ENCODE measurements around the gene VWA7. TPM values are rescaled to one million over a fixed set of nuclear protein-coding genes. Genes with fewer than 3 reads are reported as not detected.

Gene VWA7
- polyA plus RNA-seq, 2 of the 4 experiments (the other 2 are of a cell fraction): 1.1 TPM

DNA sequence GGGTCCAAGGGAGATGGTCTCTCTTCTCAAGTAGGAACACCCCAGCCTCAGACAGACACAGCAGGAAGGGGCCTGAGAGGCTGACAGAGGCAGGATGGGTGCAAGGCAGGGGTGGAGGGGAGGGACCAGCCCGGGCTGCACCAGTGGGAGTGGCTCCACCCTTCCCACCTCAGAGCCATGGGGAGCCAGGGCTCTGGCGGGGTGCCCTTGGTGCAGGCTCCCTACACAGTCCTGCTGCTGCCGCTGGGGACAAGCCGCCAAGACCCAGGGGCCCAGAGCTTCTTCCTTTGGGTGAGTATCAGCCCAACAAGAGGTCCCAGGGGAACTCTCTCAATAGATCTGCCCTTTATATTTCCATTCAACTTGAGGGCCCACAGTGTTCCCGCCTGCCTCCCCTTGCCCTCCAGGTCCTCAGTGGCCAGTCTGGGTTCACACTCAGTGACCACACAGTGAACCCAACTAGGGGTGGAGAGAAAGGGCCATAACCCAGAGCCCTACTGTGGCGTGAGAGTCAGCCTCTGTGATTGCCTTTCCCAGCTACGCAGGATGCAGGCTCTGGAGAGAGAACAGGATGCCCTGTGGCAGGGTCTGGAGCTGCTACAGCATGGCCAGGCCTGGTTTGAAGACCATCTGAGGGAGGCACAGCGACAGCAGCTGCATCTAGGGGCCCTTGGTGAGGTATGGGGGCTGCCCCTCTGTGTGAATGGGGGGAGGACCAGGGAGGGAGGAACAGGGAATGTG lies 14.1 kb downstream of the VWA7 start:
- DNase-seq (ENCODE audit: low read depth in 1 of 2, low spot score in 1 of 2) (no peak), ATAC-seq (no peak; a peak in 1 of 6 replicates), FAIRE-seq (no peak)
- no peaks in the 10 kb centered on the region for H3K9me3 ChIP-seq
- ChIA-PET CTCF (no interaction called here), POLR2A (no interaction called here)
- H3K4me3 ChIP-seq: no peak overlapping the region
- H3K27ac ChIP-seq: no peak overlapping the region
- TF ChIP-seq HEYL (CRISPR knock-in tag; IDR thresholded peaks at IDR 0.05) (no peak), EP300 (IDR thresholded peaks at IDR 0.05) (no peak), CTCF (IDR thresholded peaks at IDR 0.05) (no peak), RCOR1 (IDR thresholded peaks at IDR 0.05; ENCODE audit: low read depth, low read length) (no peak), HMGXB4 (CRISPR knock-in tag; IDR thresholded peaks at IDR 0.05; ENCODE audit: borderline replicate concordance) (no peak), RFX5 (IDR thresholded peaks at IDR 0.05) (no peak), NFE2L2 (conservative IDR thresholded peaks at IDR 0.05; ENCODE audit: low read length) (no peak)
- WGBS (ENCODE audit: missing lambda C conversion rate): 71% methylated on average over 3 of the region's 8 CpGs
- no peaks in the 10 kb centered on the region for H3K4me1 ChIP-seq
- no peak overlapping the region for H3K4me2 ChIP-seq

DNA sequence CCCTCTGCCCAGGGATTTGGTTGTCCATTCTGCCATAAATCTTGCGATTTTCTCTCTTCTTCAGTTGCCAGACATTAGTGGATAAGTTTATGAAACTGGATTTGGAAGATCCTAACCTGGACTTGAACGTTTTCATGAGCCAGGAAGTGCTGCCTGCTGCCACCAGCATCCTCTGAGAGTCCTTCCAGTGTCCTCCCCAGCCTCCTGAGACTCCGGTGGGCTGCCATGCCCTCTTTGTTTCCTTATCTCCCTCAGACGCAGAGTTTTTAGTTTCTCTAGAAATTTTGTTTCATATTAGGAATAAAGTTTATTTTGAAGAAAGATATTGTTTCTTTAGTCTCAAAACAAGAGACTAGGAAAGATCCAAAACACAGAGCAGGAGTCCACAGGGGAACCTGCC lies 14.8 kb downstream of the VWA7 start, which contains the start of gene SAPCD1:
Gene SAPCD1 (plus strand): TSS at position 301 of the 400 bp plus-strand sequence. CDS start 399 bp downstream, outside the sequence.
- no peak for TF ChIP-seq PHF8 (IDR thresholded peaks at IDR 0.05; ENCODE audit: borderline replicate concordance, low read depth)
- TF ChIP-seq SMC3 (IDR thresholded peaks at IDR 0.05): no peak
- TF ChIP-seq ELK1 (IDR thresholded peaks at IDR 0.05; ENCODE audit: low read depth, low read length): no peak
- ChIA-PET POLR2A (no interaction called here), CTCF (no interaction called here)
- WGBS (ENCODE audit: missing lambda C conversion rate): 74% methylated on average over 4 of the region's 4 CpGs
- ATAC-seq (no peak), FAIRE-seq (no peak), DNase-seq (ENCODE audit: low read depth in 1 of 2, low spot score in 1 of 2) (no peak)
- no peak within 1 kb of the TSS for H3K4me2 ChIP-seq
- no peak within 1 kb of the TSS for H3K27ac ChIP-seq
- H3K4me1 ChIP-seq: no peaks in the 10 kb centered on the region
- H3K4me3 ChIP-seq: no peak within 1 kb of the TSS
- H3K9me3 ChIP-seq: no peaks in the 10 kb centered on the region

GRCh38 chr6:31761343-31761742 lies 15.8 kb downstream of the VWA7 start:
- TF ChIP-seq ZSCAN20 (CRISPR knock-in tag; IDR thresholded peaks at IDR 0.05) (no peak), CHD4 (IDR thresholded peaks at IDR 0.05; ENCODE audit: borderline replicate concordance) (no peak), ZNF302 (CRISPR knock-in tag; IDR thresholded peaks at IDR 0.05) (no peak)
- Histone ChIP-seq H3K9me3 (no peaks in the 10 kb centered on the region), H3K4me2 (no peak overlapping the region), H3K4me1 (no peaks in the 10 kb centered on the region), H3K4me3 (no peak overlapping the region), H3K27ac (no peak overlapping the region)
- WGBS (ENCODE audit: missing lambda C conversion rate): 90% methylated on average over 8 of the region's 8 CpGs
- CTCF ChIA-PET: interaction anchor here (3.8 kb wide), 1 partner anchor 9 kb away, joined by 21 read pairs; no protein-coding TSS in a partner anchor
- no peak for DNase-seq (ENCODE audit: low read depth in 1 of 2, low spot score in 1 of 2)
- POLR2A ChIA-PET: no interaction called here
- ATAC-seq: no peak
- no peak for FAIRE-seq

DNA sequence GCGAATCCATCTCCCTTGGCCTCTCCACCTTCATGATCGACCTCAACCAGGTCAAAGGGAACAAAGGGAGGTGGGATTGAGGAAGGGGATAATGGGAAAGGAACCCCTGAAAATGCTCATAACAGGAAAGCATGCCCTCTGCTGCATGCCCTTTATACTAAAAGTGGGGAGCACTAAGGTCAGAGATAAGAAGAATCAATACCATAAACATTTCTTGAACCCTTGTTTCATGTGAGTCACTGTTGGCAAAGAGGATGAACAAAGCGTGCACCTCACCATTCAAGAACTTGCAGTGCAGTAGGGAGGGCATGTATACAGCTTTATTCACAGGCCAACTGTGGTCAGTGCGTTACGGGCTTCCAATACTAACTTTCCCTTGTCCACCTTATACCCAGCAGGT lies 16.3 kb downstream of the VWA7 start:
- 83% methylated on average over 5 of the region's 5 CpGs for WGBS (ENCODE audit: missing lambda C conversion rate)
- ATAC-seq: no peak
- CTCF ChIA-PET: interaction anchor here (3.8 kb wide), 1 partner anchor 9 kb away, joined by 21 read pairs; no protein-coding TSS in a partner anchor
- TF ChIP-seq KDM1A (IDR thresholded peaks at IDR 0.05; ENCODE audit: low read depth) (no peak), EP300 (IDR thresholded peaks at IDR 0.05) (no peak), NR3C1 (IDR thresholded peaks at IDR 0.05) (no peak), ZFP36 (IDR thresholded peaks at IDR 0.05; ENCODE audit: borderline replicate concordance, partially characterized antibody) (no peak), ZC3H11A (IDR thresholded peaks at IDR 0.05) (no peak), HOXB5 (CRISPR knock-in tag; IDR thresholded peaks at IDR 0.05) (no peak), POLR2A (IDR thresholded peaks at IDR 0.05; ENCODE audit: low read length) (no peak), RAD21 (conservative IDR thresholded peaks at IDR 0.05 in 1 of 2, IDR thresholded peaks at IDR 0.05 in 1 of 2) (no peak), EHF (CRISPR knock-in tag; IDR thresholded peaks at IDR 0.05) (no peak), NFE2L2 (conservative IDR thresholded peaks at IDR 0.05; ENCODE audit: low read length) (no peak), PHF8 (IDR thresholded peaks at IDR 0.05; ENCODE audit: borderline replicate concordance, low read depth) (no peak), POLR2AphosphoS2 (conservative IDR thresholded peaks at IDR 0.05; ENCODE audit: low read length) (no peak), ATOH8 (CRISPR knock-in tag; IDR thresholded peaks at IDR 0.05; ENCODE audit: low read depth) (no peak)
- TF ChIP-seq, protein P1, sequence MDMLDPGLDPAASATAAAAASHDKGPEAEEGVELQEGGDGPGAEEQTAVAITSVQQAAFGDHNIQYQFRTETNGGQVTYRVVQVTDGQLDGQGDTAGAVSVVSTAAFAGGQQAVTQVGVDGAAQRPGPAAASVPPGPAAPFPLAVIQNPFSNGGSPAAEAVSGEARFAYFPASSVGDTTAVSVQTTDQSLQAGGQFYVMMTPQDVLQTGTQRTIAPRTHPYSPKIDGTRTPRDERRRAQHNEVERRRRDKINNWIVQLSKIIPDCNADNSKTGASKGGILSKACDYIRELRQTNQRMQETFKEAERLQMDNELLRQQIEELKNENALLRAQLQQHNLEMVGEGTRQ (IDR thresholded peaks at IDR 0.05): no peak

More for the DNA sequence above, 16.3 kb downstream of the VWA7 start:
- DNase-seq (ENCODE audit: low read depth in 1 of 2, low spot score in 1 of 2) (no peak), FAIRE-seq (no peak)
- no peak overlapping the region for H3K27ac ChIP-seq
- POLR2A ChIA-PET: no interaction called here
- H3K4me3 ChIP-seq: no peak overlapping the region
- no peak overlapping the region for H3K4me2 ChIP-seq
- no peaks in the 10 kb centered on the region for H3K4me1 ChIP-seq
- H3K9me3 ChIP-seq: no peaks in the 10 kb centered on the region
